Measurements from ENCODE around the gene ACTL10.

DNA sequence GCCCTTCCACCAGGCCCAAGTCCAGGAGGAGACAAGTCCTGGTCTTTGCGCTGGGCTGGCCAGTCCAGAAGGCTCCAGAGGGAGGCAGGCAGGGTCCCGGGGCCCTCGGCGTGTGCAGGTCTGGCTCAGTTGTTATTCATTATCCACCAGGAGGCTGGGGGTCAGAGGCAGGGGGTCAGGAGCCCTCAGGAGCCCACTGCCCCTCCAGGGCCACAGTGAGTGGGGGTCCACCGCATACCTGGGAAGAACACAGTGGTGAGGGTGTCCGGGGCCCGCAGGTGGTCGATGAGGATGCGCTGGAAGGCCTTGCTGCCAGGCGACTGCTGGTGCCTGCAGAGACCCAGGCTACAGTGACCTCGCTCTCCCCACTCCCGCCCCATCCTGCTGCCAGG, 9.0 kb upstream of the ACTL10 start:
- TF ChIP-seq EP300 (IDR thresholded peaks at IDR 0.05) = no peak
- TF ChIP-seq CHD2 (IDR thresholded peaks at IDR 0.05; ENCODE audit: low read length, partially characterized antibody) = no peak
- TF ChIP-seq, protein P1, sequence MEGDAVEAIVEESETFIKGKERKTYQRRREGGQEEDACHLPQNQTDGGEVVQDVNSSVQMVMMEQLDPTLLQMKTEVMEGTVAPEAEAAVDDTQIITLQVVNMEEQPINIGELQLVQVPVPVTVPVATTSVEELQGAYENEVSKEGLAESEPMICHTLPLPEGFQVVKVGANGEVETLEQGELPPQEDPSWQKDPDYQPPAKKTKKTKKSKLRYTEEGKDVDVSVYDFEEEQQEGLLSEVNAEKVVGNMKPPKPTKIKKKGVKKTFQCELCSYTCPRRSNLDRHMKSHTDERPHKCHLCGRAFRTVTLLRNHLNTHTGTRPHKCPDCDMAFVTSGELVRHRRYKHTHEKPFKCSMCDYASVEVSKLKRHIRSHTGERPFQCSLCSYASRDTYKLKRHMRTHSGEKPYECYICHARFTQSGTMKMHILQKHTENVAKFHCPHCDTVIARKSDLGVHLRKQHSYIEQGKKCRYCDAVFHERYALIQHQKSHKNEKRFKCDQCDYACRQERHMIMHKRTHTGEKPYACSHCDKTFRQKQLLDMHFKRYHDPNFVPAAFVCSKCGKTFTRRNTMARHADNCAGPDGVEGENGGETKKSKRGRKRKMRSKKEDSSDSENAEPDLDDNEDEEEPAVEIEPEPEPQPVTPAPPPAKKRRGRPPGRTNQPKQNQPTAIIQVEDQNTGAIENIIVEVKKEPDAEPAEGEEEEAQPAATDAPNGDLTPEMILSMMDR (IDR thresholded peaks at IDR 0.05) = no peak
- no peak for TF ChIP-seq RAD21 (conservative IDR thresholded peaks at IDR 0.05 in 1 of 2, IDR thresholded peaks at IDR 0.05 in 1 of 2)

Data from A549 (cell line).